Suprapubic skin (tissue), 3 donors: ENCODE results near the gene AP4E1.

Experiments
- POLR2A ChIP-seq, 2 donors: fragments of 450-650 bp; IDR thresholded peaks; one replicate each; pipeline ENCODE4 v1.6.1; 2017; ENCODE audit warnings: antibody characterized with exemption in 2 of 2, mild to moderate bottlenecking in 2 of 2, moderate library complexity in 2 of 2
- TF ChIP-seq, protein P1 (sequence below), 2 donors: fragments of 200-600 bp in 1 of 2; fragments of 450-650 bp in 1 of 2; sonication (generic) in 1 of 2; IDR thresholded peaks; one replicate each; pipeline ENCODE4 v1.5.1; 2016 to 2019; ENCODE audit warnings: antibody characterized with exemption in 2 of 2, mild to moderate bottlenecking in 1 of 2, moderate library complexity in 1 of 2

DNA sequence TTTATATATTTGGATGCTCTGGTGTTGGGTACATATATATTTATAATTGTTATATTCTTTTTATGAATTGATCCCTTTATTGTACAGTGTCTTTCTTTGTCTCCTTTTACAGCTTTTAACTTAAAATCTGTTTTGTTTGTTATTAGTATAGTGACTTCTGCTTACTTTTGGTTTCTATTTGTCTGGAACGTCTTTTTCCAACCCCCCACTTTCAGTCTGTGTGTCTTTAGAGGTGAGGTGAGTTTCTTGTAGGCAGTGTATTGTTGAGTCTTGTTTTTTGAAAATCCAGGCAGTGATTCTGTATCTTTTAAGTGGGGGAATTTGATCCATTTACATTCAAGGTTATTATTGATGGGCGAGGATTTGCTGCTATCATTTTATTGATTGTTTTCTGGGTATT lies 62.0 kb downstream of the AP4E1 start:
- TF ChIP-seq, protein P1, sequence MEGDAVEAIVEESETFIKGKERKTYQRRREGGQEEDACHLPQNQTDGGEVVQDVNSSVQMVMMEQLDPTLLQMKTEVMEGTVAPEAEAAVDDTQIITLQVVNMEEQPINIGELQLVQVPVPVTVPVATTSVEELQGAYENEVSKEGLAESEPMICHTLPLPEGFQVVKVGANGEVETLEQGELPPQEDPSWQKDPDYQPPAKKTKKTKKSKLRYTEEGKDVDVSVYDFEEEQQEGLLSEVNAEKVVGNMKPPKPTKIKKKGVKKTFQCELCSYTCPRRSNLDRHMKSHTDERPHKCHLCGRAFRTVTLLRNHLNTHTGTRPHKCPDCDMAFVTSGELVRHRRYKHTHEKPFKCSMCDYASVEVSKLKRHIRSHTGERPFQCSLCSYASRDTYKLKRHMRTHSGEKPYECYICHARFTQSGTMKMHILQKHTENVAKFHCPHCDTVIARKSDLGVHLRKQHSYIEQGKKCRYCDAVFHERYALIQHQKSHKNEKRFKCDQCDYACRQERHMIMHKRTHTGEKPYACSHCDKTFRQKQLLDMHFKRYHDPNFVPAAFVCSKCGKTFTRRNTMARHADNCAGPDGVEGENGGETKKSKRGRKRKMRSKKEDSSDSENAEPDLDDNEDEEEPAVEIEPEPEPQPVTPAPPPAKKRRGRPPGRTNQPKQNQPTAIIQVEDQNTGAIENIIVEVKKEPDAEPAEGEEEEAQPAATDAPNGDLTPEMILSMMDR (IDR thresholded peaks at IDR 0.05), result no peak
- TF ChIP-seq POLR2A (IDR thresholded peaks at IDR 0.05), result no peak
